HTR-8/SVneo (cell line): ENCODE results near the gene STK4.

Experiments
- DNase-seq: peaks from one replicate; pipeline ENCODE4 v3.0.0; 2011; ENCODE audit warnings: low spot score, mixed read lengths; ENCODE audit not compliant: insufficient read length
- FAIRE-seq: peaks from 2 replicates; lab custom pipeline; 2011; peaks lifted over from hg19 to GRCh38; lab: Jason Lieb, UNC

STK4 gene

GRCh38 chr20:45100563-45101245 is 134.4 kb downstream of the STK4 start, which contains the start of gene KCNS1:
Gene KCNS1, minus strand, starts transcription at chr20:45101127. Its CDS starts 1,891 bp downstream, at chr20:45099236.
- DNase-seq: no peak
- no peak for FAIRE-seq

- FAIRE-seq: no peak
- DNase-seq: no peak
Observed at GRCh38 chr20:45101333-45101850, 135.1 kb downstream of the STK4 start.

- no peak for FAIRE-seq
- no peak for DNase-seq
Observed at GRCh38 chr20:45103072-45103471, 136.8 kb downstream of the STK4 start.

- peak; percentile 88 for FAIRE-seq
- peak; percentile 76 for DNase-seq
Observed at GRCh38 chr20:45104786-45105185, 138.5 kb downstream of the STK4 start.

DNA sequence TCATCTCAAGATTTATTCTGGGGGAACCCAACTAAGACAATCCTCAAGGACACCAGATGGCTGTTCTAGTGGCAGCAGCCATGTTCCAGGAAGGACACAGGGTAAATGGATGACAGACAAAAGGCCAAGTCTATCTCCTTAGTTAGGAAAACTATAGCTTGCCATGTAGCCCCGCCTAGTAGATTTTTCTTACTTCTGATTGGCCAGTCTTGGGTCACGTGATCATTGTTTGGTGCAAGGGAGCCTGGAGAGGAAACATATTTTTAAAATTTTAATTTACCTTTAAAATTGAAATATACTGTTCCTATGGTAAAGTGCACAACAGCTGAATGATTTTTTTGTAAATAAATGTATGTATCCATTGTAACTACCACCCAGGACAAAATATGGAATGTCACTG is 139.0 kb downstream of the STK4 start:
- FAIRE-seq (no peak), DNase-seq (no peak)

GRCh38 chr20:45109634-45110033 is 143.3 kb downstream of the STK4 start:
- FAIRE-seq: no peak

DNA sequence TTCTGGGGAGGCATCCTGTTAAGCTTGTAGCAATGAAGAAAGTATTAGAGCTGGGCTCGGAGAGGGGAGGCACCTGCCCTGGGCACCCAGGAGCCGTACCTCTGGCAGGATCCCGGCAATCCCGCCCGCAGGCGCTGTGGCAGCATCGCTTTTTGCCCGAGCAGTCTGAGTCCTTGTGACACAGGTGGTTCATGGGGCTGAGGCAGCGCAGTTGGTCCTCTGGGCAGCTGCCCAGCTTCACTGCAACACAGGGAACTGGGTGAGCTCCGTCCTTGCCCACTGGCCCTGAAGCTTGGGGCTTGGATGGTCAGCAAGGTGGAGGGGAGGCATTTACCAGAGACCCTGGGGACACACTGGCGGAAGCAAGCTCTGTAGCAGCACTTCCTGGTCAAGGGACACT is 144.0 kb downstream of the STK4 start:
- DNase-seq (no peak), FAIRE-seq (no peak)

More at GRCh38 chr20:45109634-45110033, 143.3 kb downstream of the STK4 start:
- no peak for DNase-seq

DNA sequence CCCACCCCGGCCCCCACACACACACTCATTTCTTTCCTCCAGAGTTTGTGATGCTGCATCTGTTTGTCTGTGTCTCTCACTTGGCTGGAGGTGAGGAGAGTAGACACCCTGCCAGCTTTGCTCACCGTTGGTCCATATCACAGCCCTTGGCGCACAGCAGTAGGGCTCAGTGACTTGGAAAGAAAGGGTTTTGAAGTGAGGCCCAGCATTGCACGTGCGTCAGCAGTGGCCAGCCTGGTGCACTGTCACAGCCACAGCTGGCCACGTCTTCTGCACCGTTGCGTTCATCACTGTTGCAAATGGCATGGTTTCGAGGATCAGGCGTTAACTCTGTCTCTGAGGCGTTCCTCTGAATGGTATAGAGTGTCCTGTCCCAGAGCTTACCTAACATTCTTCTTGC is 145.0 kb downstream of the STK4 start:
- DNase-seq (no peak), FAIRE-seq (peak; percentile 31)

DNA sequence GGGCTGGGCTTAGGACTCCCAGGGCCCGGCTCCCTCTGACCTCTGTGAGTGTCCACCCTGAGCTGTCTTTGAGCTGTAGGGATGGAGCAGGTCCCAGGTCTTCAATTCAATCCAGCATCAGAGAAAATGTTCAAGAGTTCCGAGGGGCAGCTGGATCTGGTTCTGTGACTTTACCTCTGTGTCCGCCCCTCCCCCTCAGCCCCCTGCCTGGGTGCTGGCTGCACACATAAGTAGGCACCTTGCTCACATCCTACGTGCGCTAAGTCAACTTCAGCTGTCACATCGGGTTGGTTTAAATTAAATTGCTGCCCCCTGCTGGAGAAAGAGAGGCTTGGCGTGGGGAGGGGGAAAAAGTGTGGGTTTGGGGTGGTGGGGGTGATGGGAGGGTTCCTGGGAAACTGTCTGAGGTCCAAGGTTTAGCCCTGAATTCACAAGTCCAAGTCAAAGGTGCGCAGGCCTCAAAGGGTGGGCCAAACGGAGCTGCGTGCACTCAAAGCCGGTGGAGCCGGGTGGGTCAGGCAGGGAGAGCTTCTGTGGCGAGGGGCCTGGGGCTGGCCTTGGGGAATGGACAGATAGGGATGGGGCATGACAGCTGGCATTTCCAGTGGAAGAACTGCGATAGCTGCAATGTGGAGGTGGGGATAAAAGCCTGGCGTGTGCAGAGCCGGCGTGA is 145.6 kb downstream of the STK4 start:
- FAIRE-seq (peak; percentile 96), DNase-seq (no peak)

DNA sequence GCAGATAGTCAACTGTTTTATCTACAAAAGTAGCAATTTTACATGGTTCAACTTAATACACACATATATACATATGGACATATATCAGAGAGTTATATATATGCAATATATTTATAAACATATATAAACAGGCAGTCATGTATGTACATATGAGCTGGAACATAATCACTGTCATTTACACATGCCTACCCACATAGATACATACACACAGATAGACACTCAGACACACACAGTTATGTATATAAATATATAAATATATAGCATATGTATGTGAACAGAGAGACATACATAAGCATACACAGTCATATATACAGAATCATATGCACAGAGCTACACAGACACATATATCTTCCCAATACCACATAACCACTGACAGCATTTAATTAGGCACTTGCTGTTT is 146.4 kb downstream of the STK4 start:
- no peak for FAIRE-seq
- no peak for DNase-seq

DNA sequence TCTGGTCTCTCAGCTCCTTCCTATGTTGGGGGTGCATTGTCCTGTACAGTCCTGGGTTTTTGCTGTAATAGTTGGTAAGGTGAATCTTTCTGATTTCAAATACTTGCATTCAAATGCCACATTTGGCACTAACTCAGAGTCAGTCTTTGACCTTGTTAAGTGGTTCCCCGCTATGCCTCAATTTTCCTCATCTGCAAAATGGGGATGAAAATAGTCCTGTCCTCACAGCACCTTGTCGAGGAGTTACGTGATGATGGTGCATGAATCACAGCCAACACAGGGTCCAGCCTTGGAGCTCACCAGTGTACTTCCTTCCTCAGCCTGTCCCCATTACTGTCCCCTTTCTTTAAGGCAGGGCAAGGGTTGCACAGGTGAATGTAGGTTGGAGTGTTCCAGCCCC is 147.6 kb downstream of the STK4 start:
- no peak for FAIRE-seq

GRCh38 chr20:45114465-45115385 is 148.4 kb downstream of the STK4 start, which contains the start of gene WFDC5:
Gene WFDC5, minus strand, starts transcription at chr20:45115174. Its CDS starts 91 bp downstream, at chr20:45115083.
- DNase-seq: no peak
- peak; percentile 83 for FAIRE-seq

More for the DNA sequence above, 147.6 kb downstream of the STK4 start:
- no peak for DNase-seq

DNA sequence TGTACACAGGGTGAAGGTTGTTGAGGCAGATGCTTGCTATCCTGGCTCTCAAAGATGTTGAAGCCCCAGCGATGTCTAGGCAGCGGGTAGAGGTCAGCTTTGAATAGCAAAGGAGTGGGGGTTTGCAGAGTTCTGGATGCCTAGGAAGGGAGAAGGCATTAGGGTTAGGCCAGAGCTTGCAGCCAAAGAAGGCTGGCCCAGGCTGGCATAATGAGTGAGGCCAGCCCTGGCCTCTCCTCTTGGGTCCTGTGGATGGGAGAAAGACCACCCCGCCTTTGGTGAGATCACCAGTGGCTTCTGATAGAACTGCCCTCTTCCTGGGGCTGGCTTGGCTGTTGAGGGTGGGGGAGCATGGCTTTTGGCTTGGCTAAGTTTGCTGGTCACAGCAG is 149.1 kb downstream of the STK4 start:
- no peak for DNase-seq
- no peak for FAIRE-seq

DNA sequence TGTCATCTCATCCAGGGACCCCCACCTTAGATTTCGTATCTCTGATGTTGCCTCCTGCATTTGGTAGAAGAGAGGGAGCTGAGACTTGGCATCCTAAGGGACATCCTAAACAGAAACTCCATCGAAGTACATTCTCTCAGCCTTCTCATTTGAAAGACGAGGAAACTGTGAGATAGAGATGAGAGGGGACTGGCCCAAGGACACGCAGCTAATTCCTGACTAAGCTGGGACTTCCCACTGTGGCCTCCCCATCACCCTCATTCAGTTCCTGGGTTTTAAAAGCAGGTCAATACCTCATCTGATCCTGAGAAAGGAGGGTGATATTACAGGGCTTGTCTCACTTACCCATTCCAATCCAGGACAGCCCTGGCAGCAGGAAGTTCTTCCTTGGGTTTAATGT is 149.5 kb downstream of the STK4 start:
- DNase-seq (no peak), FAIRE-seq (peak; percentile 16)

DNA sequence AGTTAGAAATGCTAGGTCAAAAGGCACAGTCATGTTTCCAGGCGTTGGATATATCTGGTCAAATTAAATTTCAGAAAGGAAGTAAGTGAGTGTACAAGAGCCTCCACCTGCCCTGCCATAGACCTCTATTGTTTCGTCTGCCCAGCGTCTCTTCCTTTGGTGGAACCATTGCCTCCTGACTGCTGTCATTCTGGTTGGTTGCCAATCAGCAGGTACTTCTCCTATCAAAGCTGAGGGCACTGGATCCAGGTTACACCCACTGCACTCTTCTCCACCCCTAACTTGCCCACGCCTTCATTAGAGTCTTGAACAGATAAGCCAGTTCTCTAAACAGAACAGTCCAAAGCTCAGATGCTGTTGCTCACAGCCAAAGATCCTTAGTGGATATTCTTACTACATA is 151.3 kb downstream of the STK4 start:
- DNase-seq (no peak), FAIRE-seq (peak; percentile 23)

DNA sequence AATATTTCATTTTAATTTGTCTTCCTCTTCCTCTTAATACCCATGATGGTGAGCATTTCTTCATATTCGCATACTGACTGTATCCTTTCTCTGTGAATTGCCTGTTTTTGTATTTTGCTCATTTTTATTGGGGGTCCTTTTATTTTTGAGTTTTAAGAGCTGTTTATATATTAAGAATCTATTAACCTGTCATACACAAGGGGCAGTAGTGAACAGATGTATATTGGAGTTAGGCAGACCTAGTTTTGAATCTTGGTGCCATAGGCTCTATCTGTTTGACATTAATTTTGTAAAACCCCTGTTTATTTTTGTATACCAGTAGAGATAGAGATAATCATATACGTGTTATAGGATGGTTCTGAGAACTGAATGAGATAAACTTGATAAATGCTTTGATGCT is 151.7 kb downstream of the STK4 start:
- no peak for DNase-seq
- no peak for FAIRE-seq

GRCh38 chr20:45119556-45120266 is 153.4 kb downstream of the STK4 start:
- DNase-seq (no peak), FAIRE-seq (no peak)

GRCh38 chr20:45121388-45121787 is 155.1 kb downstream of the STK4 start:
- peak; percentile 49 for FAIRE-seq

DNA sequence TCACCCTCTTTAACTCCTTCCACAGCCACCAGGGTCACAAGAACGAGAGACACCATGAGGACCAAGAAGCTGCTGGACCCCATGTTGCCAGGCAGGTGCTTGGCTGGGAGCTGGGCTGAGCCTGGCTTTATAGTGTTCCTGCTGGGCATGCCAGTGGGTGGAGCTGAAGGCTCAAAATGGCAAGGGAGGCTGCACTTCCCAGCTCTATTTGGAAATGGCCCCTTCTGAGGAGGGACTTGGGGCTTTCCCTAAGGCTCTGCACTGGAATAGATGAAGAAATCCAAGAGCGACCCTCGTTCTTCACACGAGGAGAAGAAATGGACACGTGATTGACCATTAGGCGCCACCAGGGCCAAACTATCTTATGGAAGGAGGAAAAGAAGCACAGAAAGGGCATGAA is 158.1 kb downstream of the STK4 start, which contains the start of gene WFDC12:
Gene WFDC12, minus strand, starts transcription at position 101 of the 400 bp plus-strand sequence. Its CDS starts 18 bp downstream, at position 83.
- DNase-seq (no peak), FAIRE-seq (peak; percentile 65)

More at GRCh38 chr20:45121388-45121787, 155.1 kb downstream of the STK4 start:
- no peak for DNase-seq

DNA sequence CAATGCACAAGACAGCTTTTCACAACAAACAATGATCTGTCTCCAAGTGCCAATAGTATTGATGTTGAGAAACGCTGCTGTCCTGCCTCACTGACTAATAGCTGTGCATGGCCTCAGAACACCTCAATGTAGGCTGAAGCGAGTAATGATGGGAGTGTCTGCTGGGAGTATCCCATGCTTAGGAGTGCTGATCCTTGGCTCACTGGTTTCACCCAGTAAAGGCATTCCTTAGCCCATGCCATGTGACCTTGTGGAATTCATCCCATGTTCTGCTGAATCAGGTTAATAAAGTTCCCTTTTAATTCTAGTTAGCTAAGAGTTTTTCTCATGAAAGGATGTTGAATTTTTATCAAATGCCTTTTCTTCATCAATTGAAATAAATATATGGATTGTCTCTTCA is 161.8 kb downstream of the STK4 start:
- FAIRE-seq (peak; percentile 88), DNase-seq (no peak)
